Esophagus (tissue), 2 donors: ENCODE data around the gene FRA10AC1. TPM values are rescaled to one million over a fixed set of nuclear protein-coding genes. Genes with fewer than 3 reads are reported as not detected.

ENCODE experiments used
- H3K27ac ChIP-seq, 2 donors: one replicate each; pipeline ENCODE4 v1.5.1; 2013; ENCODE audit warnings: low read depth in 2 of 2, mild to moderate bottlenecking in 2 of 2, inconsistent platforms in 1 of 2, low read length in 1 of 2, moderate library complexity in 1 of 2
- H3K27me3 ChIP-seq, 2 donors: one replicate each; pipeline ENCODE4 v1.6.1; 2013; ENCODE audit warnings: low read length in 2 of 2, control low read depth in 1 of 2, mild to moderate bottlenecking in 1 of 2; ENCODE audit not compliant: insufficient read depth in 2 of 2, control insufficient read depth in 1 of 2
- H3K36me3 ChIP-seq, 2 donors: one replicate each; pipeline ENCODE4 v1.6.1; 2013; ENCODE audit warnings: low read length in 1 of 2; ENCODE audit not compliant: control insufficient read depth in 2 of 2, insufficient read depth in 2 of 2
- H3K4me1 ChIP-seq, 2 donors: one replicate each; pipeline ENCODE4 v1.6.1; 2013; ENCODE audit warnings: low read length in 1 of 2; ENCODE audit not compliant: control insufficient read depth in 2 of 2, insufficient read depth in 2 of 2
- H3K4me3 ChIP-seq, 2 donors: one replicate each; pipeline ENCODE4 v1.5.1; 2013; ENCODE audit warnings: low read length in 2 of 2, mild to moderate bottlenecking in 2 of 2, low read depth in 1 of 2, moderate library complexity in 1 of 2
- H3K9me3 ChIP-seq, 2 donors: one replicate each; pipeline ENCODE4 v1.6.1; 2013; ENCODE audit warnings: mild to moderate bottlenecking in 2 of 2, low read depth in 1 of 2, low read length in 1 of 2, moderate library complexity in 1 of 2; ENCODE audit not compliant: control insufficient read depth in 2 of 2, insufficient read depth in 1 of 2
- WGBS, 2 donors: extraction: QIAGEN DNeasy Blood & Tissue Kit; methylation state at CpG; one replicate each; pipeline ENCODE4 v1.1.7; 2013; 5-methylcytosine and 5-hydroxymethylcytosine counted together
- polyA plus RNA-seq, 2 donors: library from polyadenylated mRNA; stranded (reverse); fragments of 200-250 nt; gene quantifications; one replicate each; pipeline ENCODE4 v1.2.3, GENCODE V29; 2013
- donor health status: healthy with polysubstance abuse.
- donor health status: Bipolar disorder and iron deficiency.

Gene FRA10AC1
- polyA plus RNA-seq, 2 donors, result 4.9 to 12.9 TPM

GRCh38 chr10:93654201-93654600 lies 48.2 kb downstream of the FRA10AC1 start:
- 78 to 91% methylated on average over 1 of the region's 1 CpG for WGBS, 2 donors
- Histone ChIP-seq H3K27ac (no peak overlapping the region), H3K4me3 (no peak overlapping the region), H3K9me3 (no peaks in the 10 kb centered on the region), H3K4me1 (no peaks in the 10 kb centered on the region), H3K36me3 (no peaks in the 10 kb centered on the region), H3K27me3 (no peaks in the 10 kb centered on the region)

DNA sequence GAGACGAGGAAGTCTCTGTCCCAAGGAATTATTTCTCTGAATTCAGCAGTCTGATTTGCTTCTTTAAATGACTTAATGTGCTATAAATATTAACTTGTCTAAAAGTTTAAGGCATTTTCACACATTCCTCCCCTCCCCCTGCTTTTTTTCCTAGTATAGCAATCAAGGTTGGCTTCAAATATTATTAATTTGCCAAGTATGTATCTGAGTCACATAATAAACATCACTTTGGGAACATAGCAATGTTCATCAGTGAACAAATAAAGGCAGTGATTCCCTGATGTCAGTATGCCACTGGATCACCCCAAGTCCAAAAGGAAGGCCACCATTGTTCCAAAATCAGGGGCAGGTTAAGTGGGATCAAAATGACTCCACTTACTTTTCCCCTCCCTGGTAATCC lies 49.5 kb downstream of the FRA10AC1 start:
- WGBS, 2 donors, result 84 to 85% methylated on average over 1 of the region's 1 CpG

GRCh38 chr10:93639791-93640190 lies 62.6 kb downstream of the FRA10AC1 start:
- H3K4me1 ChIP-seq, result no peaks in the 10 kb centered on the region
- H3K4me3 ChIP-seq, result no peak overlapping the region
- 88 to 91% methylated on average over 7 of the region's 7 CpGs for WGBS, 2 donors
- no peak overlapping the region for H3K27ac ChIP-seq
- H3K27me3 ChIP-seq, result no peaks in the 10 kb centered on the region
- H3K36me3 ChIP-seq, result no peaks in the 10 kb centered on the region
- peaks cover 0 to 2% of the 10 kb centered on the region in 2 donors for H3K9me3 ChIP-seq

More for the DNA sequence above, 49.5 kb downstream of the FRA10AC1 start:
- H3K4me1 ChIP-seq, result no peaks in the 10 kb centered on the region
- no peak overlapping the region for H3K4me3 ChIP-seq
- no peaks in the 10 kb centered on the region for H3K9me3 ChIP-seq
- no peak overlapping the region for H3K27ac ChIP-seq
- H3K27me3 ChIP-seq, result no peaks in the 10 kb centered on the region
- H3K36me3 ChIP-seq, result no peaks in the 10 kb centered on the region

DNA sequence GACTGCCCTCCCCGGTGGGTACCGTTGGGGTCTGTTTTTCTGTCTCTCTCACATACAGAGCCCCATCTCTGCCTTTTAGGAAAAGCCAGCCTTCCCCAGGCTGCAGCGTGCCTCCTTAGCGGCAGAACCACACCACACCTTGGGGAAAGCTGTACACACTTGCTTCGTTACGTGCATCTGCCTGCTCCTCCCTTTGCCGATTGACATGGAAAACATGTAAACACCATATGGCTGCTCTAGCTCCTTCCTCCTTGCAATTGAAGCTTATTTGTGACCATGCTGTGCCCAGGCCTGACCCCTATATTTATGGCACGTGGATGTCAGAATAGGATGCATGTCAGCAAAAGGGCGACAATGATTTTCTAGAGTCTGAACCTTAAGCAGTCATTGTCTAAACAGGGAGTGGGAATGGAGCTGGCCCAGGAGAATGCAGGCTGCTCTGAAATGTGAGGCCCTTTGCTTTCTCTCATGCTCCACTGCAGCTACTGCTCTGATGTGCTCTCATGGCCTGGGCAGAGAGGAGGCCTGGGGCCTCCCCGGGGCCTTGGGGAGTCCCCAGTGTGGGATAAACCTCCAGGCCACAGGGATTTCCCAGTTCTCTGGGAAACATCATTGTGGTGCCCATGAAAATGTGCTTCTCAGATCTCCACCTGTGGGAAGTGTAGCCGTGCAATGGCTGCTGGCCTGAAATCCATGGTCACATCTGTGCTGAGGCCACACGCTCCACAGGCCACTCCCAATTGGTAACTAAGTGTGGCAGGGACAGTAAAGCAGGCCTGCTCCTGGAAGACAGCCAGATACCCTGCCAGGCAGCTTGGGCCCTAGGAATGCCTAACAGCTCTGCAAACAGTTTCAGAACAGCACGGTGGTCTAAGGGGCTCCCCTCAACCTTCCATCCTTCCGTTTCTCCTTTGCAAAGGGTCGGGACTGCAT lies 71.5 kb downstream of the FRA10AC1 start:
- H3K9me3 ChIP-seq, result no peaks in the 10 kb centered on the region
- 74 to 75% methylated on average over 15 of the region's 15 CpGs for WGBS, 2 donors
- no peaks in the 10 kb centered on the region for H3K36me3 ChIP-seq
- no peaks in the 10 kb centered on the region for H3K4me1 ChIP-seq
- no peak overlapping the region for H3K4me3 ChIP-seq
- no peak overlapping the region for H3K27ac ChIP-seq
- H3K27me3 ChIP-seq, result no peaks in the 10 kb centered on the region

DNA sequence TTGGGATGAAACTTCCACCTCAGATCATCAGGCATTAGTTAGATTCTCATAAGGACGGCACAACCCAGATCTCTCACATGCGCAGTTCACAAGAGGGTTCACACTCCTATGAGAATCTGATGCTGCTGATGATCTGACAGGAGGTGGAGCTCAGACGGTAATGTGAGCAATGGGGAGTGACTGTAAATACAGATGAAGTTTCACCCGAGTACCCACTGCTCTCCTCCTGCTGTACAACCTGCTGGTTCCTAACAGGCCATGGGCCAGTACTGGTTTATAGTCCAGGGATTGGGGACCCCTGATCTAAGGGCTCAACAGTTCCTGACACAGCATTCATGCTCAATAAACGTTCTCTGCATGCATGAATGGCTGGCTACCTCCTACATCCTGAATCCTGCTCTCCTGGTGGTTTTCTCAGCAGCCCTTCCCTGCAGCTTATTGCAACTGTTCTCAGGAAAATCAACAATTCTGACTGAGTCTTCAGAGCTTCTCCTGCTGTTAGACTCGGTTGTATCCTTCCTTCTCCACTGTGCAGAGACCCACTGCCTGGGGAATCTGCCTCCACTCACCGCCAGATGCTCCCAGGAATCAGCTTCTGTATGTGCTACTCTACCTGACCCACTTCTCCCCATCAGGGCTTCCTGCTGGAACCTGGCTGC lies 72.6 kb downstream of the FRA10AC1 start:
- 56 to 58% methylated on average over 7 of the region's 7 CpGs for WGBS, 2 donors
- no peaks in the 10 kb centered on the region for H3K9me3 ChIP-seq

GRCh38 chr10:93628858-93629257 lies 73.5 kb downstream of the FRA10AC1 start:
- WGBS, 2 donors, result 75 to 80% methylated on average over 4 of the region's 4 CpGs
- H3K27ac ChIP-seq, result no peak overlapping the region
- H3K36me3 ChIP-seq, result no peaks in the 10 kb centered on the region
- H3K27me3 ChIP-seq, result no peaks in the 10 kb centered on the region
- no peak overlapping the region for H3K4me3 ChIP-seq
- no peaks in the 10 kb centered on the region for H3K9me3 ChIP-seq
- no peaks in the 10 kb centered on the region for H3K4me1 ChIP-seq

More for the DNA sequence above, 72.6 kb downstream of the FRA10AC1 start:
- H3K36me3 ChIP-seq, result no peaks in the 10 kb centered on the region
- no peaks in the 10 kb centered on the region for H3K4me1 ChIP-seq
- H3K27me3 ChIP-seq, result no peaks in the 10 kb centered on the region
- H3K27ac ChIP-seq, result no peak overlapping the region
- no peak overlapping the region for H3K4me3 ChIP-seq

DNA sequence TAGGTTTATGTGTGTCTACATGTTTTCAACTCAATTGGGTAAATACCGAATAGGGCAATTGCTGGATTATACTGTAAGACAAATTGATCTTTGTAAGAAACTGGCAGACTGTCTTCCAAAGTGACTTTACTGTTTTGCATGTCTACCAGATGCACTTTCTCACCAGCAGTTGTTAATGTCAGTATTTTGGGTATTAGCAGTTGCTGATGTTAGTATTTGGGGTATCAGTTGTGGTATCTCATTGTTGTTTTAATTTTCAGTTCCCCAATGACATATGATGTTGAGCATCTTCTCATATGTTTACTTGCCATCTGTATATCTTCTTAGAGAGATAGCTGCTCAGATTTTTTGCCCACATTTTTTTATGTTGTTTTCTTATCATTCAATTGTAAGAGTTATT lies 79.5 kb downstream of the FRA10AC1 start:
- H3K36me3 ChIP-seq, result no peaks in the 10 kb centered on the region
- WGBS, 2 donors, result 79 to 93% methylated on average over 1 of the region's 1 CpG
- no peaks in the 10 kb centered on the region for H3K9me3 ChIP-seq
- no peak overlapping the region for H3K4me3 ChIP-seq
- H3K4me1 ChIP-seq, result no peaks in the 10 kb centered on the region
- H3K27ac ChIP-seq, result no peak overlapping the region
- H3K27me3 ChIP-seq, result no peaks in the 10 kb centered on the region

DNA sequence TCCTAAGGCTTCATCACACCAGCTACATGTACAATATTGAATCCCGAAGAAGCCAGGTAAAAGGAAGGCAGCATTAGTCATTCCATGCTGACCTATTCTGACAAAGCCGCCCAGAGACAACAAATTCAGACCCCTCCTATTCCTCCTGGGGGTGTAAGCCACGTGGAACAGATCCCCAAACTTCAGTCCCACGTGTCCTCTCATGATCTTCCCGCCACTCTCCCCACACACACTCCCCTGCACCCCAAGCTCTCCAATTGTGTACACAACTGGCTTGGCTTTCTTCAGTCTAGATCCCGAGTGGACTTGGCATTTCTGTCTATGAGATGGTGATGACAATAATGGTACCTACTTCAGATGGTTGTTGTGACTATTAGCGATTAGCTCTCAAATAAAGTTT lies 81.5 kb downstream of the FRA10AC1 start:
- Histone ChIP-seq H3K36me3 (no peaks in the 10 kb centered on the region), H3K4me3 (no peak overlapping the region), H3K9me3 (no peaks in the 10 kb centered on the region), H3K27me3 (no peaks in the 10 kb centered on the region), H3K4me1 (no peaks in the 10 kb centered on the region), H3K27ac (no peak overlapping the region)
- 73 to 77% methylated on average over 7 of the region's 7 CpGs for WGBS, 2 donors
